Esophagus mucosa (tissue), 1 donor: ENCODE data around the gene ANKRD18A. TPM values are rescaled to one million over a fixed set of nuclear protein-coding genes. Genes with fewer than 3 reads are reported as not detected.
A peak's percentile ranks its signal among the peaks of the same experiment; 100 is the strongest.
"Not testable (repeated sequence)": the region's sequence is repeated elsewhere in the genome, so short reads cannot be mapped to it uniquely, and the experiment has no call there.

Experiments
- ATAC-seq: fragments of 200-7000 bp; cut with Tn5 transposase; one replicate; pipeline ENCODE4 v1.9.1; 2020
- total RNA-seq: library from RNA; stranded (reverse); gene quantifications from one replicate; pipeline ENCODE4 v1.2.4, GENCODE V29; 2023
- donor health status: DM: yes; HTN: yes; CAD: no.

The ANKRD18A gene
- total RNA-seq, 1 donor from 2014 or later, result 3.0 TPM

DNA sequence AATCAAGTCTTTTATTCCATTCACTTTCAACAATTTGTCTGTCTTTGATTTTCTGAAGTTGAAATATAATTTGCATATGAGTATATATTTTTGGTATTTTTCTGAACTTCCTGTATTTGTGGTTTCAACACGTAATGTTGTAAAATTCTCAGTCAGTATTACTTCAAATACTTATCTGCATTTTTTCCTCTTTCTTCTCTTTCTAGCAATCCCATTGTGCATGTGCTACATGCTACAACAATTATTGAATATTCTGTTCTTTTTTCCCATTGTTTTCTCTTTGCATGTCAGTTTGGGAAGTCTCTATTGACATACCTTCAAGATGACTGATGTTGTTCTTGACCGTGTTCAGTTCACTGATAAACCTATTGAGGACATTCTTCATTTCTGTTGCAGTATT lies 5.6 kb upstream of the ANKRD18A start:
- ATAC-seq, result no peak

- ATAC-seq, result no peak
These were observed 2.6 kb upstream of the ANKRD18A start for GRCh38 chr9:38622951-38623350.

DNA sequence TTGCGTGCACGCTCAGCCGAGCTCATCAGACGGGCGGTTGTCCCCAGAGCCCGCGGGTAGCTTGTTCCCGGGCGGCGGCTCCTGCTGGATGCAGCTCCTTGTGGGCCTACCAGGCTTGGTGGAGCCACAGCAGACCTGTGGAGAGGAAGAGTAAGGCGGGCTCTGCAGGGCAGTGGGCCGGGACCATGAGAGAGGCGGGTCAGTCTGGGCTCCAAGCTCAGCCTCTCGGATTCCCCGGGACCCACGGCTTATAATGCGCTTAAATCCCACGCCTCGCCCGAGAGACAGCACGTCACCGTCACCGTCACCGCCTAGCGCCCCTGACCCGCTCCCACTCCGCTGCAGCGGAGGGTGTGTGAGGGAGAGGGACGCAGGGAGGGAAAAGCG lies 1.9 kb upstream of the ANKRD18A start:
- no peak for ATAC-seq

DNA sequence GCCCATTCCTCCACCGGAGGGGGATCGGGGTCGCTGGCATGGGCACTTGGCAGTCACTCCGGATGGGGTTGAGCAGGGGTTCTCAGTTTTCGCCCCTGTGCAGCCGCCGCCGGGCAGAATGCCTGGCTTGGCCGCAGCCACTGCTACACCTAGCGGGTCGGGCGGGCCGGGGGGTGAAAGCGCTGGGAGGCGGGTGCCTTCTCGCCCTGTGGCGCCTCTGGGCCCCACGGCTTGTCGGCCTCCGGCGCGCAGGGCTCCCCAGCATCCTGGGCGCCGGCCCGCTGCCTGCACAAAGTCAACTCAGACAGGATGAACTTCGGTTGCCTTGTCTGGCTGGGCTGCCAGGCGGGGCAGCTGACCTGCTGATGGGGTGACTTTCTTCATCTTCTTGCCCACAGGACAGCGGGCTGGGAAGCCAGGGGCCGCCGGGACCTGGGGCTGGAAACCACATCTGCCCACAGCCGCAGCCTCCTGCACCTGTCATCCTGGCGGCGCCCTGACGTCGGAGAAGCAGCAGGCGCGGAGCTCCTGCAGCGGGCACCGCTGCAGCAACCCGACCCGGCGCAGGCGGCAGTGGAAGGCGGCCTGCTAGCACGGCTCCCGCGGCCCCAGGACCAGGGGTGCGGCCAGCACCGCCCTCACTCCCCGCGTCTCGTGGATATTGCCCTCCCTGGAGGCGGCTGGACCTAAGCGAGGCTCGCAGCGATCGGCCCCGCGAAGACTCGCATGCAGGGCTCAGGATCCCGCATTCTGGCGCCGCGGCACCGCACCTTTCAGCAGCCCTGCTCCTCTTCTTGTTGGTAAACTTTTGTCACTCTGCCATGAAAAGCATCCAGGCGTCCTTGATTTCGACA lies 1.3 kb upstream of the ANKRD18A start:
- peak; percentile 48 for ATAC-seq

GRCh38 chr9:38619556-38620447 lies 594 bp downstream of the ANKRD18A start:
- peak; percentile 12 for ATAC-seq

DNA sequence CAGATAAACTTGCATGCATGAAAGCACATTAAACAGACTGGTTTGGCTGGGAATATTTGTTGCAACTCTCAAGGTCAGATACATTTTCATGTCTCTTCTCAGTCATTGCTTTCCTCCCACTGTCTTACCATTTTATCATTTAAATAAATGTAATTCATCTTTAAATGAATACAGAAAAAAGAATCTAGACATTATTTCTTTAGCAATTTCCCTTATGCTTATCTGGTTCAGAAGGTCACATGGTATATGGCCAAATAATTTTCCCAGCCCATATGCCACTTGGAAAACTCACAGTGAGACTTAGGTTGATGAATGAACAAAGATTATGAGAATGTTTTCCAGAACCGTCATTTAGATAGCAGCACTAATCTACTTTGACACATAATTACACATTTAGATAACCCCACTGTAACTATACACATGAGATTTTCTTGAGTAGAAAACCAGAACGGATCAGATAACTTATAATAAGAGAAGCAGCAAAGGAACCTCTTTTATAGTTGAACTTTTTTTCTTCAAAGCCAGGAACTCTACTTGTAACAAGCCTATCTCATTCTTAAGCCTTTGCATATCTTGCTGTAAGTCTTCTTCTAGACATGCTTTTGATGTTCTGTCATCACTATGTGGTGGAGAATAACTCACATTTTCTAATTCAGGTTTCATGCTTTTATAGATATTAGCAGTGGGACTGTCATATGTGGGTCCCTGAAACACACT lies 22.2 kb downstream of the ANKRD18A start:
- not testable (repeated sequence) for ATAC-seq

GRCh38 chr9:38595117-38595516 lies 25.3 kb downstream of the ANKRD18A start:
- not testable (repeated sequence) for ATAC-seq

DNA sequence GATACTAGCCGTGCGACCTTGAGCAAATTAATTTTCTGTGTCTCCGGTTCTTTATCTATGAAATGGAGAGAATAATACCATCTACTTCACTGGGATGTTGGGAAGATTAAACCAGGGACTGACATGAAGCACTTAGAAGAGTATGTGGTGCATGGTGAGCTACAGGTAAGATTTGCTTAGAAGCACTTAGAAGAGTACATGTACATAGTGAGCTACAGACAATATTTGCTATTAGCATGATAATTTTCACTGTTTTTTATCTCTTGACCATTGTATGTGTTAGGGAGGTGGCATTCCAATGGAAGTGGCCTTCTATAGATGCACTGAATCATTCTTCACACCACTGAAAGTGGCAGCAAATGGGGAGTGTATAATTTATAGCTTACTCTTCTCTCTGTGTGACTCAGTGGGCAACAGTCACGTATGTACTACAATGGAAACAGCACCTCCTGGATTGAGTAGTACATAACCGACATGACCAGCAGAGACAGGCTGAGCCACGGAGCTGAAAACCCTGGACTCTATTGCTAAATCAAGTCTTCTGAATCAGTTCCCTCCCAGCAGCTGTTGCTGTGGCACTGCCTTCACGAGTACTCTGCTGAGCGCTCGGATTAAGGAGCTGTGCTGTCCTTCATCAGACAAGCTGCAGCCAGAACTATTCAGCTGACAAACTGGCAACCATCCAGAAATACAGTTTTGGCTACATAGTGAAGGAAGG lies 28.9 kb downstream of the ANKRD18A start:
- peak; percentile 99 for ATAC-seq

GRCh38 chr9:38583765-38584164 lies 36.6 kb downstream of the ANKRD18A start:
- ATAC-seq, result not testable (repeated sequence)

GRCh38 chr9:38580112-38580511 lies 40.3 kb downstream of the ANKRD18A start:
- ATAC-seq, result peak; percentile 60

GRCh38 chr9:38576181-38576580 lies 44.2 kb downstream of the ANKRD18A start:
- ATAC-seq, result not testable (repeated sequence)

- ATAC-seq, result not testable (repeated sequence)
These were observed 54.3 kb downstream of the ANKRD18A start for GRCh38 chr9:38566048-38566447.

DNA sequence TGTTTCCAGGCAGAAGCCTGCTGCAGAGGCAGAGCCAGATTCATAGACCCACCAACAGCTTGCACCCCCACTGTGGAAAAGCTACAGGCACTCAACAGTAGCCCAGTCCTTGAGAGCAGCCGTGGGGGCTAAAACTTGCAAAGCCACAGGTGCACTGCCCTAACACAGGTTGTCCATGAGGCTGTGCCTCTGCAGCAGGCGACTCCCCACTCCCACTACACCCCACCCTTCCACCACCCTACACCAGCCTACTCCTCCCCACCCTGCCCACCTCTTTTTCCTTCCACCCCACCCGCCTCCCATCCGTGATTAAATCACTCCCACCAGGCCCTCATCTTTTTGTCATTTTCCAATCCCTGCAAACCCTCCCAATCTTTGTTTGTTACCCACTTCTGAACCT lies 55.2 kb downstream of the ANKRD18A start:
- ATAC-seq, result not testable (repeated sequence)

DNA sequence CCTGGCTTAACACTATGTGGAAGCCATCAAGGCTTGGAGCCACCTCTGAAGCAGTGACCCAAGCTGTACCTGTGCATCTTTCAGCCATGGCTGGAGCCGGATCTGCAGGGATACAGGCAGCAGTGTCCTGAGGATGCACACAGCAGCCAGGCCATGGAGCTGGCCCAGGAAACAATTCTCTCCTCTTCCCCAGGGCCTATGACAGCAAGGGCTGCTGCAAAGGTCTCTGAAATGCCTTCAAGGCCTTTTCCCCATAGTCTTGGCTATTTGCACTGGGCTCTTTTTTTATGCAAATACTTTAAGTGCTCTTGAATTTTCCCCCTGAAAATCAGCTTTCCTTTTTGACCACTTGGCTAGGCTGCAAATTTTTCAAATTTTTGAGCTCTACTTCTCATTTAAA lies 56.5 kb downstream of the ANKRD18A start:
- ATAC-seq, result not testable (repeated sequence)

GRCh38 chr9:38561134-38561533 lies 59.3 kb downstream of the ANKRD18A start:
- ATAC-seq, result not testable (repeated sequence)

GRCh38 chr9:38559172-38559571 lies 61.2 kb downstream of the ANKRD18A start:
- ATAC-seq, result not testable (repeated sequence)

DNA sequence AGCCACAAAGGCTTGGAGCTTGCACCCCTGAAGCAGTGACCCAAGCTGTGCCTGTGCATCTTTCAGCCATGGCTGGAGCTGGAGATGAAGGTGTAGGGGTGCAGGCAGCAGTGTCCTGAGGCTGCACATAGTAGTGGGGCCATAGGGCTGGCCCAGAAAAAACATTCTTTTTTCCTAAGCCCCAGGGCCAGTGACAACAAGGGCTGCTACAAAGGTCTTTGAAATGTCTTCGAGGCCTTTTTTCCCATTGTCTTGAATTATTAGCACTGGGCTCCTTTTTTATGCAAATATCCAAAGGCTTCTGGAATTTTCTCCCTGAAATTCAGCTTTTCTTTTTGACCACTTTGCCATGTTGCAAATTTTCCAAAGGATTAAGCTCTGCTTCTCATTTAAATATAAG lies 62.6 kb downstream of the ANKRD18A start:
- not testable (repeated sequence) for ATAC-seq

DNA sequence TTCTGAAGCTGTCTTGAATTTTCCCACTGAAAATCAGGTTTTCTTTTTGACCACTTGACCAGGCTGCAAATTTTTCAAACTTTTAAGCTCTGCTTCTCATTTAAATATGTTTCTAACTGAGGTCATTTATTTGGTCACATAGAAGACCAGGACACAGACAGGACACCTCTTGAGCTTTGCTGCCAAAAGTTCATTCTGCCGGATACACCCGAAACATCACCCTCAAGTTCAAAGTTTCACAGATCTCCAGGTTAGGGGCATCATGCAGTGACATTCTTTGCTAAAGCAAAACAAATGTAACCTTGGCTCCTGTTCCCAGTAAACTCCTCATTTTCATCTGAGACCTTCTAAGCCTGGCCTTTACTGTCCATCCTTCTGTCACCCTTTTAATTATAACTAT lies 65.4 kb downstream of the ANKRD18A start:
- not testable (repeated sequence) for ATAC-seq

- ATAC-seq, result not testable (repeated sequence)
These were observed 67.4 kb downstream of the ANKRD18A start for GRCh38 chr9:38553019-38553418.

- ATAC-seq, result not testable (repeated sequence)
These were observed 73.8 kb downstream of the ANKRD18A start for GRCh38 chr9:38546497-38547163.

GRCh38 chr9:38540535-38540934 lies 79.9 kb downstream of the ANKRD18A start:
- ATAC-seq, result not testable (repeated sequence)
